HG03108 (cell line): ENCODE results near the gene TBC1D5.
"Not testable (repeated sequence)": the region's sequence is repeated elsewhere in the genome, so short reads cannot be mapped to it uniquely, and the experiment has no call there.

Experiments used
- ATAC-seq: cut with Tn5 transposase; IDR thresholded peaks from one replicate; pipeline ENCODE4 v1.9.1; 2021; ENCODE audit warnings: moderate library complexity; ENCODE audit not compliant: unreplicated experiment

TBC1D5 gene

GRCh38 chr3:17430582-17430981, 311.8 kb downstream of the TBC1D5 start:
- no peak for ATAC-seq

GRCh38 chr3:17423786-17424536, 318.5 kb downstream of the TBC1D5 start:
- peak; percentile 64 for ATAC-seq

GRCh38 chr3:17422636-17423035, 319.8 kb downstream of the TBC1D5 start:
- no peak for ATAC-seq

- ATAC-seq, result no peak
Observed at GRCh38 chr3:17420668-17421067, 321.8 kb downstream of the TBC1D5 start.

GRCh38 chr3:17412950-17413530, 329.4 kb downstream of the TBC1D5 start:
- peak; percentile 86 for ATAC-seq

GRCh38 chr3:17411157-17411877, 331.1 kb downstream of the TBC1D5 start:
- no peak for ATAC-seq

GRCh38 chr3:17407576-17407975, 334.9 kb downstream of the TBC1D5 start:
- no peak for ATAC-seq

- no peak for ATAC-seq
Observed at GRCh38 chr3:17404548-17404947, 337.9 kb downstream of the TBC1D5 start.

- ATAC-seq, result no peak
Observed at GRCh38 chr3:17402442-17402841, 340.0 kb downstream of the TBC1D5 start.

GRCh38 chr3:17401912-17402311, 340.5 kb downstream of the TBC1D5 start:
- no peak for ATAC-seq

- ATAC-seq, result peak; percentile 19
Observed at GRCh38 chr3:17399586-17399985, 342.8 kb downstream of the TBC1D5 start.

GRCh38 chr3:17398959-17399551, 343.4 kb downstream of the TBC1D5 start:
- ATAC-seq, result peak; percentile 94

GRCh38 chr3:17396036-17396435, 346.4 kb downstream of the TBC1D5 start:
- ATAC-seq, result no peak

- ATAC-seq, result no peak
Observed at GRCh38 chr3:17394541-17395155, 347.8 kb downstream of the TBC1D5 start.

- not testable (repeated sequence) for ATAC-seq
Observed at GRCh38 chr3:17392516-17392915, 349.9 kb downstream of the TBC1D5 start.

GRCh38 chr3:17390785-17391184, 351.6 kb downstream of the TBC1D5 start:
- no peak for ATAC-seq

- no peak for ATAC-seq
Observed at GRCh38 chr3:17387108-17387507, 355.3 kb downstream of the TBC1D5 start.

GRCh38 chr3:17386432-17386831, 356.0 kb downstream of the TBC1D5 start:
- ATAC-seq, result no peak

- ATAC-seq, result no peak
Observed at GRCh38 chr3:17384567-17385296, 357.7 kb downstream of the TBC1D5 start.

- no peak for ATAC-seq
Observed at GRCh38 chr3:17373304-17373703, 369.1 kb downstream of the TBC1D5 start.
